HG03159 (cell line): ENCODE data around the gene CNP.

Experiments
- ATAC-seq: cut with Tn5 transposase; IDR thresholded peaks from one replicate; pipeline ENCODE4 v1.9.1; 2021; ENCODE audit warnings: mild to moderate bottlenecking, moderate library complexity; ENCODE audit not compliant: unreplicated experiment

The CNP gene

GRCh38 chr17:41972571-41973407 is 6.2 kb downstream of the CNP start:
- ATAC-seq = no peak

DNA sequence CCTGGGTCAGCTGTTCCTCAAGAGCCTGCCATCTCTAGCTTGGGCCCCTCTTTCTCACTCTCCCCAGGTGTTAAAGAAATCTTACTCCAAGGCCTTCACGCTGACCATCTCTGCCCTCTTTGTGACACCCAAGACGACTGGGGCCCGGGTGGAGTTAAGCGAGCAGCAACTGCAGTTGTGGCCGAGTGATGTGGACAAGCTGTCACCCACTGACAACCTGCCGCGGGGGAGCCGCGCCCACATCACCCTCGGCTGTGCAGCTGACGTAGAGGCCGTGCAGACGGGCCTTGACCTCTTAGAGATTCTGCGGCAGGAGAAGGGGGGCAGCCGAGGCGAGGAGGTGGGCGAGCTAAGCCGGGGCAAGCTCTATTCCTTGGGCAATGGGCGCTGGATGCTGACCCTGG is 6.8 kb downstream of the CNP start:
- no peak for ATAC-seq

- ATAC-seq = no peak
Observed at GRCh38 chr17:41974031-41974430, 7.4 kb downstream of the CNP start.

DNA sequence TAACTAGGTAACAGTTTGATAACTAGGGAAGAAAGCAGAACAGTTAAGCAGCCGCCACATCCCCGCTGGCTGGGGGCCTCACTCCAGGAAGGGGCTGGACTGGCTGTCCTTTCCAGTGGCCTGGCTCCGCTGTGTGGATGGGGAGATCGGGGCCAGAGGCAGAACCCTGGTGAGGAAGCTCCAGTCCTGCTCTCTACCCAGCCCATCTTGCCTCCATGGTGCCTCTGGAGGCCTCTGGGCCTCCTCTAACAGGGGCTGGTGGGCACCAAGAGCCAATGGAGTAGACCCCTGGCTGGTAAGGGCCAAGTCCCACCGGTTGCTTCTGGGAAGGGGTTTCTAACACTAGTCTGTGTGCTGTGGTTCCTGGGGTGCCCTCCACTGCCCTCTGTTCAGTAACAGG is 8.1 kb downstream of the CNP start:
- ATAC-seq = no peak

- no peak for ATAC-seq
Observed at GRCh38 chr17:41975099-41976083, 8.8 kb downstream of the CNP start.

GRCh38 chr17:41976142-41976768 is 9.7 kb downstream of the CNP start:
- ATAC-seq = no peak

GRCh38 chr17:41977991-41978390 is 11.4 kb downstream of the CNP start:
- ATAC-seq = no peak

DNA sequence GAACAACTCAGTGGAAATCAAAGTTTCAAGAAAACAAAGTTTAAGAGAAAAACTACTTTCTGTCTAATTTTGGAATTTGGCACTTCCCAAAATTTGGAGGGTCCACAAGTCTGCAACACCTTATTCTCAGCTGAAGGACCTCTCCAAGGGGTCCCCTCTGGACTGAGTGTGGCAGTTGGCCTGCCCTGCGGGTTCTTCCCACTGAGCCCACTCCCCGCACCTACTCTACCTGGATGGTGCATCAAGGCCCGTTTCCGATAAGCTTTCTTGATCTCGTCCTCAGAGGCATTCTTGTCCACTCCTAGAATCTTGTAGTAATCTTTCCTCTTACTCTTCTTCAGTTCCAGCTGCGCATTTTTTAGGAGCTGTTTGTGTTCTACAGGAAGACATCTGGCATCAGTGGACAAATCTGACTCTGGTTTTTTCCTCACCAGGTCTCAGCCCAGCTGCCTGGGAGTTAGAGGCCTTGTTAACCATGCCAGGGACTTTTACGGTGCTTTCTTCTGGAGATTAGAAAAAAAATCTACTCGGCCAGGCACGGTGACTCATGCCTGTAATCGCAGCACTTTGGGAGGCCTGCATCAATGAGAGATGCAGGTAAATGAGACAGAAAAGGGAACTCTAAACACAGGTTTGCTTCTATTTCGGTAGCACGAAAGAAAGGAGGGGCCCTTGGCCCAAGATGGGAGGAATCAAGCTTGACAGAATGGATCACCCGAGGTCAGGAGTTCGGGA is 15.6 kb downstream of the CNP start:
- ATAC-seq = no peak

DNA sequence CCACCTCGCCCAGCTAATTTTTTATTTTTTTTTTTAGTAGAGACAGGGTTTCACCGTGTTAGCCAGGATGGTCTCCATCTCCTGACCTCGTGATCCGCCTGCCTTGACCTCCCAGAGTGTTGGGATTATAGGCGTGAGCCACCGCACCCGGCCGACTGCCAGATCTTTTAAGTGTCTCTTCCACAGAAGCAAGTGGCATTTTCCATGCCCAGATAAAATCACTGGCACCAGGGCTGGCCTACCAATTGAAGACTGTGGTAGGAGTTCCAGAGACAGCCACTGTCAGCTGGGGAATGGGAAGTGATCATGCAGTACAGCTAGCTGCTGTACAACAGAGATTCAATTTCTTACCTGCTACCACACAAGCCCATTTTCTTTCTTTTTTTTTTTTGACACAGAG is 17.9 kb downstream of the CNP start:
- no peak for ATAC-seq

DNA sequence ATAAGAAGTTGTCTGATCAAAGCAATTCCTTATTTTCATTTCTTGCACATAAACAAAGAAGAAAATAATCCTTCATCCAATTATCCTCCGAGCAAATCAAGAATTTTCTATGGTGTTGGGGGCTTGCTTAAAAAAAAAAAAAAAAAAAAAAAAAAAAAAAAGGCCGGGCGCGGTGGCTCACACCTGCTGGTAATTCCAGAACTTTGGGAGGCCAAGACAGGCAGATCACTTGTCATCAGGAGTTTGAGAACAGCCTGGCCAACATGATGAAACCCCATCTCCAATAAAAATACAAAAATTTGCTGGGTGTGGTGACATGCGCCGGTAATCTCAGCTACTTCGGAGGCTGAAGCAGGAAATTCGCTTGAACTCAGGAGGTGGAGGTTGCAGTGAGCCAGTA is 19.3 kb downstream of the CNP start:
- no peak for ATAC-seq

DNA sequence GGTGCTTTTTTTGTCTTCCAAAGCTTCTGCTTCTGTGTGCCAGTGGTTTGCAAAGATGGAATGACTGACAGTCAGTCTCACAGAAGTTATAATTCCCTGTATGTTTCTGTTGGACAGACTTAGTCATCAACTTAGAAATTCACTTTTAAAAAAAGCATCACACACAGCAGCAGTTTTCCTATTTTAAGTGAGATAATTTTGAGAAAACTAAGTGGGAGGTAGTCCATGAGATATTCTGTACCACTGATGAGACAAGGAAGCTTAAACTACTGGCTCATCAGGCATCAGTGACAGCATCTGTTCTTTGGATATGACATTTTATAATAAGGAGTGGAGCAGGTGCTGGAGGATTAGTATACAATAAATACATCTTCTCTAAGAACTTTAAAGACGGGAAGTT is 20.0 kb downstream of the CNP start:
- no peak for ATAC-seq

DNA sequence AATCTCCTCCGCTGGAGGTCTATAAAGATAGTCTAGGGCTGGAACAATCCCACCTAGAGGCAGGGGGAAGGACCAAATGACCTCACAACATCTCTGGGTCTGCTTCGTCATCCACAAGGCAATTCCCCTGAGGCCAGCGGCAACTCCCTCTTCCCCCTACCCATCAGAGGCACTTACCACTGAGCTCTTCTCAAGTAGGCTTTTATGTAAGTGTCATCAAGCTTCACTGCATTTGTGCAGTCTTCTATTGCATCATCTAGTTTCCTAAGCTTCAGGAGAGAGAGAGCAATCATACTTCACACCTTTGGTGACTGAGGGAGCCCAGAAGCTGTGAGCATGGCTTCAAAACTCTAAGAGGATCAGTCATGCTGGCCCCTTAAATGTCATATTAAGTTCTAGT is 21.0 kb downstream of the CNP start:
- no peak for ATAC-seq

GRCh38 chr17:41988418-41988817 is 21.8 kb downstream of the CNP start:
- ATAC-seq = no peak

- ATAC-seq = no peak
Observed at GRCh38 chr17:41989702-41990419, 23.3 kb downstream of the CNP start.

DNA sequence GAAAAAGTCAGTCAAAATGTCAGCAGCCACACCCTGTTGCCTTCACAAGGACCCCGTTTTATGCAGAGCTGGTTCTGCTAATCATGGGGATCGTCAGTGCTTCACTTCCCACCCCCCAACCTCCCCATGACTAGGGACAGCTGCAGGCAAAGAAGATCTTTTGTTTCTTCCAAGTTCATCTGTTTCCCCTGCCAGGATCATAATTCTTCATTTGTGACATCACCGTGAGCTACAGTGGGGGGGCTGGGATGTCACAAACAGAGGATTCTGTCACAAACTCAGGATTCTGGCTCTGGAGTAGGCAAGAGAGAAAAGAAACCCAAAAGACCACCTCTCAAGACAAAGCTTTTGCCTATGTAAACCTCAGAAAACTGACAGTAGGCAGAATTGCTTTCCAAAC is 26.0 kb downstream of the CNP start:
- no peak for ATAC-seq

DNA sequence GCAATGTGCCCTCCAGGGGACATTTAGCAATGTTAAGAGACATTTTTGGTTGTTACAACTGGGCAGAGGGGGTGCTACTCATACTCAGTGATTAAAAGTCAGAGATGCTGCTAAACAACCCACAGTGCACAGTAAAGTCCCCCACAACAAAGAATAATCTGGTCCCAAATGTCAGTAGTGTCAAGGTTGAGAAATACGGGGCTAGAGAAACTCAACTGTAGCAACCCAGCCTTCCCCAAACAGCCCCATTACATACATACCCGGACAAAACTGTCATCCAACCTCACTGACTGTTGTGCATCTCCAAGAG is 30.2 kb downstream of the CNP start:
- no peak for ATAC-seq

- ATAC-seq = no peak
Observed at GRCh38 chr17:41998497-41998896, 31.9 kb downstream of the CNP start.

DNA sequence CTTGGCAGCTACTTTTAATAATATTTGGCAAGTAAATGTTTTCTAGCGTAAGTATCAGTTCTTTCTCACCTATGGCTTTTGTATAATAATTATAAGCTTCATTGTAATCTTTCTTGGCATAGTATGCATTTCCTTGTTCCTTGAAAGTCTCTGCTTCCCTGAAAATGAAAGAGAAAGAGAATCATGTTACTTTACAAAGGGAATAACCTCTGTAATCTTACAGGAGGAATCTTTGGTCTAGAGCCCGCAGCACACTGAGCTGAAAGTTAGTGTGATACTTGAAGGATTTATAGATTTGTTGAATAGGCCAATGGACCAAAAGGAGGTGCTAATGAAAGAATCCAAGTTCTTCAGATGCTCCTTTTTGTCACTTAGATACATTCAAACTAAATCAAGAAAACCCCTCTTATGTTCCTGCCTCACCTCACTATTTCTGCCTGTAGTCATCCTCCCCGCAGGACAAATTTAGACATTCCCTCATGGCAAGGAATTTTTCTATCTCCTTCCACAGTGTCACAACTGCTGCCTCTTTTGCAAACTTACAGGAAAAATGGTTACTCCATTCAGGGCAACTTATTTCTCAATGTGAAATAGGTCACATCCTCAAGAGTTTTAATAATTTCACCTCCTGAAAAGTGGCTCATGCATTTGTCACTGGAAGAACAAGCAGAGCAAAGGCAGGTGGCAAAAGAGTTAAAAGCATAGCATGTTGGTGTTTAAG is 34.0 kb downstream of the CNP start:
- no peak for ATAC-seq

GRCh38 chr17:42001729-42002128 is 35.1 kb downstream of the CNP start:
- ATAC-seq = no peak
